ENCODE measurements around the gene TIGD2. TPM values are rescaled to one million over a fixed set of nuclear protein-coding genes. Genes with fewer than 3 reads are reported as not detected.

Gene TIGD2
- total and polyA plus RNA-seq, 2 of the 13 experiments (the other 11 are each of a cell fraction or from before 2014, with no cell fraction given) = 3.1 to 15.5 TPM

DNA sequence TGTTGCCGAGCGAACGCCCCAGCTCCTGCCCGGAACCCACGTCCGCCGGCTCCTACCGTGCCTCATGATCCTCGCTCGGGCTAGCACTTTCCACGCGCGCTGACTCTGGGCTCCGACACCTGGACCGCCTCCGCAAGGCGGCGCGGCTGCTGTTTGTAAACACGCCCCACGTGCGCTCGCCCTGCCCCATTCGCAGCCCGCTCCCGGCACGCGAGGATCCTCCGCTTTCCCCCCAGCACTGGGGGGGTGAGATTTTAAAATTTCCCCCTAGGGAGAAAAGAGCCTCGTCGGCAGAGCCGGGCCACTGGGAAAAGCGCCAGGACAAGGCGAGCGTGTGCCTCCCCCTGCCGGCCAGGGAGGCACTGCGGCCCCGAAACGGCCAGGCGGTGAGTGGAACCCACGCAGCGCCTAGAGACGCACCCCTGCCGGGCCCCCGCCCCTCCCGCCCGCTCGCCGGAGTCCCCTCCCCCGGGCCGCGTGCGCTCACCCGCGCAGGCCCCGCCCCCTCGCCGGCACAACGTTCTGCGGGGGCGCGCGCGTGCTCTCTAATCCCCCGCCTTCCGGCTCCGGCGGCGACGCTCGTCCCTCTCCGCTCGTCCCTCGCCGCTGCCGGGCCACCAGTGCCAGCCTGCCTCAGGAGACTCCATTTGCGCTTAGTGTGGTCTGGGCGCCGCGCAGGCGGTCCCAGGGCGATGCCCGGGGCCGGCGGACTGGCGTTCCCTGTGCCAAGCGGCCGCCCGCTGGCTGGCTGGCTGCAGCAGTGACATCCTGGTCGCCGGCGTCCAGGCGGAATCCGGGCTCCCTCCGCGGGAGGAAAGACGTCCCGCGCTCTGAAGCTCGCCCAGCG, at the start of gene TIGD2 (continued):
- TF ChIP-seq, protein P1, sequence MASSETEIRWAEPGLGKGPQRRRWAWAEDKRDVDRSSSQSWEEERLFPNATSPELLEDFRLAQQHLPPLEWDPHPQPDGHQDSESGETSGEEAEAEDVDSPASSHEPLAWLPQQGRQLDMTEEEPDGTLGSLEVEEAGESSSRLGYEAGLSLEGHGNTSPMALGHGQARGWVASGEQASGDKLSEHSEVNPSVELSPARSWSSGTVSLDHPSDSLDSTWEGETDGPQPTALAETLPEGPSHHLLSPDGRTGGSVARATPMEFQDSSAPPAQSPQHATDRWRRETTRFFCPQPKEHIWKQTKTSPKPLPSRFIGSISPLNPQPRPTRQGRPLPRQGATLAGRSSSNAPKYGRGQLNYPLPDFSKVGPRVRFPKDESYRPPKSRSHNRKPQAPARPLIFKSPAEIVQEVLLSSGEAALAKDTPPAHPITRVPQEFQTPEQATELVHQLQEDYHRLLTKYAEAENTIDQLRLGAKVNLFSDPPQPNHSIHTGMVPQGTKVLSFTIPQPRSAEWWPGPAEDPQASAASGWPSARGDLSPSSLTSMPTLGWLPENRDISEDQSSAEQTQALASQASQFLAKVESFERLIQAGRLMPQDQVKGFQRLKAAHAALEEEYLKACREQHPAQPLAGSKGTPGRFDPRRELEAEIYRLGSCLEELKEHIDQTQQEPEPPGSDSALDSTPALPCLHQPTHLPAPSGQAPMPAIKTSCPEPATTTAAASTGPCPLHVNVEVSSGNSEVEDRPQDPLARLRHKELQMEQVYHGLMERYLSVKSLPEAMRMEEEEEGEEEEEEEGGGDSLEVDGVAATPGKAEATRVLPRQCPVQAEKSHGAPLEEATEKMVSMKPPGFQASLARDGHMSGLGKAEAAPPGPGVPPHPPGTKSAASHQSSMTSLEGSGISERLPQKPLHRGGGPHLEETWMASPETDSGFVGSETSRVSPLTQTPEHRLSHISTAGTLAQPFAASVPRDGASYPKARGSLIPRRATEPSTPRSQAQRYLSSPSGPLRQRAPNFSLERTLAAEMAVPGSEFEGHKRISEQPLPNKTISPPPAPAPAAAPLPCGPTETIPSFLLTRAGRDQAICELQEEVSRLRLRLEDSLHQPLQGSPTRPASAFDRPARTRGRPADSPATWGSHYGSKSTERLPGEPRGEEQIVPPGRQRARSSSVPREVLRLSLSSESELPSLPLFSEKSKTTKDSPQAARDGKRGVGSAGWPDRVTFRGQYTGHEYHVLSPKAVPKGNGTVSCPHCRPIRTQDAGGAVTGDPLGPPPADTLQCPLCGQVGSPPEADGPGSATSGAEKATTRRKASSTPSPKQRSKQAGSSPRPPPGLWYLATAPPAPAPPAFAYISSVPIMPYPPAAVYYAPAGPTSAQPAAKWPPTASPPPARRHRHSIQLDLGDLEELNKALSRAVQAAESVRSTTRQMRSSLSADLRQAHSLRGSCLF (CRISPR knock-in tag; IDR thresholded peaks at IDR 0.05; ENCODE audit: borderline replicate concordance) = 0 out of 2 replicates have a peak, but pooled peaks have one; percentile 49
- peak; percentile 89 for TF ChIP-seq GABPB1 (CRISPR knock-in tag; IDR thresholded peaks at IDR 0.05)
- TF ChIP-seq, protein P2, sequence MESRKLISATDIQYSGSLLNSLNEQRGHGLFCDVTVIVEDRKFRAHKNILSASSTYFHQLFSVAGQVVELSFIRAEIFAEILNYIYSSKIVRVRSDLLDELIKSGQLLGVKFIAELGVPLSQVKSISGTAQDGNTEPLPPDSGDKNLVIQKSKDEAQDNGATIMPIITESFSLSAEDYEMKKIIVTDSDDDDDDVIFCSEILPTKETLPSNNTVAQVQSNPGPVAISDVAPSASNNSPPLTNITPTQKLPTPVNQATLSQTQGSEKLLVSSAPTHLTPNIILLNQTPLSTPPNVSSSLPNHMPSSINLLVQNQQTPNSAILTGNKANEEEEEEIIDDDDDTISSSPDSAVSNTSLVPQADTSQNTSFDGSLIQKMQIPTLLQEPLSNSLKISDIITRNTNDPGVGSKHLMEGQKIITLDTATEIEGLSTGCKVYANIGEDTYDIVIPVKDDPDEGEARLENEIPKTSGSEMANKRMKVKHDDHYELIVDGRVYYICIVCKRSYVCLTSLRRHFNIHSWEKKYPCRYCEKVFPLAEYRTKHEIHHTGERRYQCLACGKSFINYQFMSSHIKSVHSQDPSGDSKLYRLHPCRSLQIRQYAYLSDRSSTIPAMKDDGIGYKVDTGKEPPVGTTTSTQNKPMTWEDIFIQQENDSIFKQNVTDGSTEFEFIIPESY (CRISPR knock-in tag; IDR thresholded peaks at IDR 0.05) = peak; percentile 74
- no peak for TF ChIP-seq ZNF34 (CRISPR knock-in tag; IDR thresholded peaks at IDR 0.05; ENCODE audit: borderline replicate concordance)
- no peak for TF ChIP-seq ZNF720 (CRISPR knock-in tag; IDR thresholded peaks at IDR 0.05)
- no peak for TF ChIP-seq SOX13 (IDR thresholded peaks at IDR 0.05)
- TF ChIP-seq SOX13 (CRISPR knock-in tag; conservative IDR thresholded peaks at IDR 0.05 in 1 of 2, IDR thresholded peaks at IDR 0.05 in 1 of 2) = peak in 1 of 2 experiments; percentile 55; a peak in 2 of 4 replicates
- TF ChIP-seq, protein P3, sequence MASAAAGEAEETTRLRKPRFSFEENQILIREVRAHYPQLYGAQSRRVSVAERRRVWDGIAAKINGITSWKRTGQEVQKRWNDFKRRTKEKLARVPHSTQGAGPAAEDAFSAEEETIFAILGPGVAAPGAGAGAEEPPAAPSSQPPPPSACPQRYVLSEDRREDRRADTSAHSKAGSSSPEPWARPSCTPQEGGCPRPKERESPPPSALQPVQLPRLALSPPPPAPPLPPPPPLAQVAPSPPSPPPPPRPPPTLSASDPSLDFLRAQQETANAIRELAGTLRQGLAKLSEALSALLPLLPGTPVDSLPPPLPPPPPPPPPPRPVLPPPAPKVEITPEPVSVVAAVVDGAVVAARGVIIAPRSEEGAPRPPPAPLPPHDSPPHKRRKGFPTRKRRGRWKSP (CRISPR knock-in tag; IDR thresholded peaks at IDR 0.05) = peak; percentile 60; the same call in 1 of the 2 replicates
- no peak for TF ChIP-seq CC2D1A (CRISPR knock-in tag; IDR thresholded peaks at IDR 0.05)
- TF ChIP-seq, protein P4, sequence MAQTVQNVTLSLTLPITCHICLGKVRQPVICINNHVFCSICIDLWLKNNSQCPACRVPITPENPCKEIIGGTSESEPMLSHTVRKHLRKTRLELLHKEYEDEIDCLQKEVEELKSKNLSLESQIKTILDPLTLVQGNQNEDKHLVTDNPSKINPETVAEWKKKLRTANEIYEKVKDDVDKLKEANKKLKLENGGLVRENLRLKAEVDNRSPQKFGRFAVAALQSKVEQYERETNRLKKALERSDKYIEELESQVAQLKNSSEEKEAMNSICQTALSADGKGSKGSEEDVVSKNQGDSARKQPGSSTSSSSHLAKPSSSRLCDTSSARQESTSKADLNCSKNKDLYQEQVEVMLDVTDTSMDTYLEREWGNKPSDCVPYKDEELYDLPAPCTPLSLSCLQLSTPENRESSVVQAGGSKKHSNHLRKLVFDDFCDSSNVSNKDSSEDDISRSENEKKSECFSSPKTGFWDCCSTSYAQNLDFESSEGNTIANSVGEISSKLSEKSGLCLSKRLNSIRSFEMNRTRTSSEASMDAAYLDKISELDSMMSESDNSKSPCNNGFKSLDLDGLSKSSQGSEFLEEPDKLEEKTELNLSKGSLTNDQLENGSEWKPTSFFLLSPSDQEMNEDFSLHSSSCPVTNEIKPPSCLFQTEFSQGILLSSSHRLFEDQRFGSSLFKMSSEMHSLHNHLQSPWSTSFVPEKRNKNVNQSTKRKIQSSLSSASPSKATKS (CRISPR knock-in tag; IDR thresholded peaks at IDR 0.05) = no peak
- 0 out of 2 replicates have a peak, but pooled peaks have one; percentile 62 for TF ChIP-seq ZNF567 (CRISPR knock-in tag; IDR thresholded peaks at IDR 0.05; ENCODE audit: borderline replicate concordance)
- peak; percentile 74 for TF ChIP-seq MXD4 (CRISPR knock-in tag; IDR thresholded peaks at IDR 0.05)
- peak in 1 of 2 experiments; percentile 72; a peak in 1 of 4 replicates for TF ChIP-seq KLF16 (CRISPR knock-in tag; IDR thresholded peaks at IDR 0.05)
- no peak; the same call in 1 of the 2 replicates for TF ChIP-seq ZNF33B (CRISPR knock-in tag; IDR thresholded peaks at IDR 0.05)
- TF ChIP-seq PHF21A (CRISPR knock-in tag; IDR thresholded peaks at IDR 0.05) = peak; percentile 12; the same call in 1 of the 2 replicates
- TF ChIP-seq ZNF562 (CRISPR knock-in tag; IDR thresholded peaks at IDR 0.05; ENCODE audit: borderline replicate concordance) = peak; percentile 67; the same call in 1 of the 2 replicates
- peak; percentile 35; the same call in 1 of the 2 replicates for TF ChIP-seq GATAD1 (CRISPR knock-in tag; IDR thresholded peaks at IDR 0.05)
- TF ChIP-seq FOXA3 (CRISPR knock-in tag; IDR thresholded peaks at IDR 0.05) = peak; percentile 58; the same call in 1 of the 2 replicates

Measured in HepG2 (cell line).